H9 (cell line): ENCODE results near the gene ZNF385B. TPM values are rescaled to one million over a fixed set of nuclear protein-coding genes. Genes with fewer than 3 reads are reported as not detected.

ENCODE experiments used
- DNase-seq: peaks from one replicate; pipeline ENCODE4 v3.0.0-alpha.2; 2017
- H2AFZ ChIP-seq: one replicate; pipeline ENCODE4 v1.6.1; 2013; ENCODE audit warnings: mild to moderate bottlenecking, low read length, control low read depth, moderate library complexity
- H2AK5ac ChIP-seq: 2 replicates; pipeline ENCODE4 v1.6.1; 2013; ENCODE audit warnings: low read length, control low read depth, mixed read lengths; ENCODE audit not compliant: insufficient read length
- H2BK120ac ChIP-seq: one replicate; pipeline ENCODE4 v1.6.1; 2013; ENCODE audit warnings: low read depth, mild to moderate bottlenecking, low read length, control low read depth, inconsistent platforms; ENCODE audit not compliant: poor library complexity, severe bottlenecking
- H2BK12ac ChIP-seq: 2 replicates; pipeline ENCODE4 v1.6.1; 2013; ENCODE audit warnings: low read length, control low read depth, mixed read lengths, low read depth; ENCODE audit not compliant: insufficient read length
- H2BK15ac ChIP-seq: 2 replicates; pipeline ENCODE4 v1.6.1; 2013; ENCODE audit warnings: low read depth, low read length, control low read depth
- H2BK20ac ChIP-seq: one replicate; pipeline ENCODE4 v1.6.1; 2013; ENCODE audit warnings: low read depth, mild to moderate bottlenecking, low read length, control low read depth, inconsistent platforms; ENCODE audit not compliant: poor library complexity, severe bottlenecking
- H2BK5ac ChIP-seq: 2 replicates; pipeline ENCODE4 v1.6.1; 2013; ENCODE audit warnings: low read length, control low read depth, mixed read lengths; ENCODE audit not compliant: insufficient read length
- H3K14ac ChIP-seq: 2 replicates; pipeline ENCODE4 v1.6.1; 2013; ENCODE audit warnings: low read length, control low read depth; ENCODE audit not compliant: insufficient read depth
- H3K18ac ChIP-seq: 2 replicates; pipeline ENCODE4 v1.6.1; 2013; ENCODE audit warnings: low read depth, mild to moderate bottlenecking, mixed read lengths, low read length, control low read depth; ENCODE audit not compliant: insufficient read length
- H3K23ac ChIP-seq: 2 replicates; pipeline ENCODE4 v1.6.1; 2013; ENCODE audit warnings: low read length, control low read depth, mixed read lengths, low read depth; ENCODE audit not compliant: insufficient read length
- H3K23me2 ChIP-seq: 2 replicates; pipeline ENCODE4 v1.6.1; 2013; ENCODE audit warnings: low read depth, mild to moderate bottlenecking, mixed read lengths, low read length, control low read depth; ENCODE audit not compliant: insufficient read length, poor library complexity, severe bottlenecking
- H3K27ac ChIP-seq: 2 replicates; pipeline ENCODE4 v1.5.1; 2013; ENCODE audit warnings: low read length, control low read depth, mixed read lengths, low read depth; ENCODE audit not compliant: insufficient read length
- H3K27me3 ChIP-seq: 2 replicates; pipeline ENCODE4 v1.6.1; 2013; ENCODE audit warnings: low read length, control low read depth, inconsistent platforms; ENCODE audit not compliant: insufficient read depth
- H3K4ac ChIP-seq: 2 replicates; pipeline ENCODE4 v1.6.1; 2013; ENCODE audit warnings: low read depth, mild to moderate bottlenecking, control low read depth, inconsistent platforms, low read length, moderate library complexity
- H3K4me1 ChIP-seq: 2 replicates; pipeline ENCODE4 v1.6.1; 2013; ENCODE audit warnings: low read length, control low read depth, inconsistent platforms; ENCODE audit not compliant: insufficient read depth
- H3K4me2 ChIP-seq: 2 replicates; pipeline ENCODE4 v1.6.1; 2013; ENCODE audit warnings: low read length, control low read depth, mixed read lengths; ENCODE audit not compliant: insufficient read length, insufficient read depth
- H3K56ac ChIP-seq: 2 replicates; pipeline ENCODE4 v1.6.1; 2013; ENCODE audit warnings: low read depth, mild to moderate bottlenecking, mixed read lengths, low read length, control low read depth; ENCODE audit not compliant: insufficient read length
- H3K79me1 ChIP-seq: 2 replicates; pipeline ENCODE4 v1.6.1; 2013; ENCODE audit warnings: low read depth, mild to moderate bottlenecking, moderate library complexity, low read length, control low read depth, inconsistent platforms; ENCODE audit not compliant: insufficient read depth, poor library complexity, severe bottlenecking
- H3K79me2 ChIP-seq: 2 replicates; pipeline ENCODE4 v1.6.1; 2013; ENCODE audit warnings: low read length, control low read depth, inconsistent platforms; ENCODE audit not compliant: insufficient read depth
- H3K9ac ChIP-seq: 2 replicates; pipeline ENCODE4 v1.6.1; 2013; ENCODE audit warnings: low read length, control low read depth, mixed read lengths; ENCODE audit not compliant: insufficient read length; ENCODE audit errors: extremely low read depth
- H3K9me3 ChIP-seq: one replicate; pipeline ENCODE4 v1.6.1; 2013; ENCODE audit warnings: low read depth, low read length, inconsistent platforms; ENCODE audit not compliant: control insufficient read depth
- H3T11ph ChIP-seq: one replicate; pipeline ENCODE4 v1.6.1; 2013; ENCODE audit warnings: mild to moderate bottlenecking, low read length, control low read depth, inconsistent platforms
- H4K20me1 ChIP-seq: one replicate; pipeline ENCODE4 v1.6.1; 2013; ENCODE audit not compliant: control insufficient read depth, insufficient read length, insufficient read depth
- H4K5ac ChIP-seq: 2 replicates; pipeline ENCODE4 v1.6.1; 2013; ENCODE audit warnings: low read depth, mild to moderate bottlenecking, mixed read lengths, low read length, control low read depth; ENCODE audit not compliant: insufficient read length
- H4K8ac ChIP-seq: replicated peaks from 2 replicates; pipeline ENCODE4 v1.6.1; 2013; ENCODE audit warnings: low read length, control low read depth, mixed read lengths, low read depth; ENCODE audit not compliant: insufficient read length
- H4K91ac ChIP-seq: 2 replicates; pipeline ENCODE4 v1.6.1; 2013; ENCODE audit warnings: low read depth, mild to moderate bottlenecking, moderate library complexity, mixed read lengths, low read length, control low read depth; ENCODE audit not compliant: insufficient read length
- H3K27ac Mint-ChIP-seq, 3 experiments: 2 replicates in 2 of 3; 3 replicates in 1 of 3; pipeline ENCODE4 v1.8.0; 2020 to 2021; ENCODE audit warnings: mixed read lengths in 3 of 3, mild to moderate bottlenecking in 1 of 3, moderate library complexity in 1 of 3
- H3K27me3 Mint-ChIP-seq: 2 replicates; pipeline ENCODE4 v1.8.0; 2021; ENCODE audit warnings: low read depth, mild to moderate bottlenecking, moderate library complexity, mixed read lengths
- H3K36me3 Mint-ChIP-seq, 3 experiments: 2 replicates in 2 of 3; 3 replicates in 1 of 3; pipeline ENCODE4 v1.8.0; 2020 to 2021; ENCODE audit warnings: low read depth in 3 of 3, mixed read lengths in 3 of 3; ENCODE audit not compliant: insufficient read depth in 1 of 3
- H3K4me1 Mint-ChIP-seq, 2 experiments: 2 replicates each; pipeline ENCODE4 v1.8.0; 2020; ENCODE audit warnings: mixed read lengths in 2 of 2
- H3K4me3 Mint-ChIP-seq, 2 experiments: 2 replicates in 1 of 2; 3 replicates in 1 of 2; pipeline ENCODE4 v1.8.0; 2020 to 2021; ENCODE audit warnings: mild to moderate bottlenecking in 2 of 2, mixed read lengths in 2 of 2, moderate library complexity in 1 of 2
- H3K9me3 Mint-ChIP-seq, 2 experiments: 2 replicates in 1 of 2; 3 replicates in 1 of 2; pipeline ENCODE4 v1.8.0; 2020; ENCODE audit warnings: mild to moderate bottlenecking in 2 of 2, mixed read lengths in 2 of 2, moderate library complexity in 1 of 2
- whole genome bisulfite sequencing: extraction: QIAGEN DNeasy Blood & Tissue Kit; methylation state at CpG from one replicate; pipeline ENCODE4 v1.1.7; 2013; ENCODE audit warnings: missing lambda C conversion rate, low lambda C conversion rate, mixed read lengths; ENCODE audit not compliant: insufficient read length; ENCODE audit errors: extremely low coverage; 5-methylcytosine and 5-hydroxymethylcytosine counted together
- total RNA-seq: library from RNA; stranded (reverse); gene quantifications from 2 replicates; pipeline ENCODE4 v1.2.1, GENCODE V29; 2021
- TF ChIP-seq, protein P1 (sequence below): fragments of 200-600 bp; sonication (generic); conservative IDR thresholded peaks from 3 replicates; pipeline ENCODE4 v1.8.0; 2021; ENCODE audit warnings: antibody characterized with exemption, mild to moderate bottlenecking

ZNF385B gene
- total RNA-seq, 1 experiment from 2014 or later, result 2.1 TPM

DNA sequence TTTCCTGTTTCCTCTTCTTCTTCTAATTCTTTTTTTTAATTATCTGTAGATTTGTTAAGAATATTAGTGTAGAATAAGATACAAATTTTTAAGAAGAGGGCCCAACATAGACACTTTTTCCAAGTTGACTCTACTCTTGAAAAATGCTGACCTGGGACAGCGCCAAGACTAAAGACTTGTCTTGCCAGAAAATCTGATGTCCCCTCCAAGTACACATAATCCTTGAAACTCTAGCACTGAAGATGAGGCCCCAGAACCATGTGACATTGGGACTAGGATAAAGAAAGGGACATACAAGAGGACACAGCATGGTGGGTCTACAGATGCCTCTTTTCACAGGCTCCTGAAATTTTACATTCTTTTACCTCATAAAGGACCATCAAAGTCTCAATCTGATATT lies 325.2 kb downstream of the ZNF385B start:
- TF ChIP-seq, protein P1, sequence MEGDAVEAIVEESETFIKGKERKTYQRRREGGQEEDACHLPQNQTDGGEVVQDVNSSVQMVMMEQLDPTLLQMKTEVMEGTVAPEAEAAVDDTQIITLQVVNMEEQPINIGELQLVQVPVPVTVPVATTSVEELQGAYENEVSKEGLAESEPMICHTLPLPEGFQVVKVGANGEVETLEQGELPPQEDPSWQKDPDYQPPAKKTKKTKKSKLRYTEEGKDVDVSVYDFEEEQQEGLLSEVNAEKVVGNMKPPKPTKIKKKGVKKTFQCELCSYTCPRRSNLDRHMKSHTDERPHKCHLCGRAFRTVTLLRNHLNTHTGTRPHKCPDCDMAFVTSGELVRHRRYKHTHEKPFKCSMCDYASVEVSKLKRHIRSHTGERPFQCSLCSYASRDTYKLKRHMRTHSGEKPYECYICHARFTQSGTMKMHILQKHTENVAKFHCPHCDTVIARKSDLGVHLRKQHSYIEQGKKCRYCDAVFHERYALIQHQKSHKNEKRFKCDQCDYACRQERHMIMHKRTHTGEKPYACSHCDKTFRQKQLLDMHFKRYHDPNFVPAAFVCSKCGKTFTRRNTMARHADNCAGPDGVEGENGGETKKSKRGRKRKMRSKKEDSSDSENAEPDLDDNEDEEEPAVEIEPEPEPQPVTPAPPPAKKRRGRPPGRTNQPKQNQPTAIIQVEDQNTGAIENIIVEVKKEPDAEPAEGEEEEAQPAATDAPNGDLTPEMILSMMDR, result no peak
- H4K8ac ChIP-seq, result no peak overlapping the region
- H3K56ac ChIP-seq, result no peak overlapping the region
- H3K18ac ChIP-seq, result no peak overlapping the region
- WGBS, result no CpG with 5 or more reads among the region's 1 CpG
- peaks cover 3 to 6% (median 4%) of the 10 kb centered on the region in 3 experiments; a peak in 3 of 7 replicates for H3K36me3 Mint-ChIP-seq
- no peak overlapping the region for H3T11ph ChIP-seq
- no peak overlapping the region for H3K23ac ChIP-seq
- no peaks in the 10 kb centered on the region for H3K79me1 ChIP-seq
- no peak overlapping the region for H4K5ac ChIP-seq
- H4K20me1 ChIP-seq, result no peaks in the 10 kb centered on the region
- no peak overlapping the region for H2AK5ac ChIP-seq
- H4K91ac ChIP-seq, result no peak overlapping the region
- H2BK120ac ChIP-seq, result no peak overlapping the region
- H3K27me3 ChIP-seq, result no peaks in the 10 kb centered on the region
- DNase-seq, result no peak
- H3K27me3 Mint-ChIP-seq, result no peaks in the 10 kb centered on the region
- H3K4me3 Mint-ChIP-seq, result no peak overlapping the region
- no peak overlapping the region for H3K27ac Mint-ChIP-seq
- H3K27ac ChIP-seq, result no peak overlapping the region
- H3K4me1 Mint-ChIP-seq, result peaks cover 5 to 9% of the 10 kb centered on the region in 2 experiments; a peak in 3 of 4 replicates
- H3K4me2 ChIP-seq, result no peak overlapping the region
- peaks cover 2% of the 10 kb centered on the region; the same call in 1 of the 2 replicates for H3K4me1 ChIP-seq
- H2AFZ ChIP-seq, result no peak overlapping the region
- H2BK5ac ChIP-seq, result no peak overlapping the region
- H3K23me2 ChIP-seq, result no peaks in the 10 kb centered on the region
- no peak overlapping the region for H2BK12ac ChIP-seq
- H2BK15ac ChIP-seq, result no peak overlapping the region
- no peak overlapping the region for H3K9ac ChIP-seq
- peaks cover 4 to 5% of the 10 kb centered on the region in 2 experiments; a peak in 4 of 5 replicates for H3K9me3 Mint-ChIP-seq
- no peaks in the 10 kb centered on the region for H3K9me3 ChIP-seq
- H3K14ac ChIP-seq, result no peak overlapping the region
- no peaks in the 10 kb centered on the region for H3K79me2 ChIP-seq
- no peak overlapping the region for H2BK20ac ChIP-seq
- no peak overlapping the region for H3K4ac ChIP-seq
